ENCODE results near the gene MYL9. TPM values are rescaled to one million over a fixed set of nuclear protein-coding genes. Genes with fewer than 3 reads are reported as not detected.

The MYL9 gene
- total RNA-seq, 4 donors from 2014 or later: 7.3 to 59.4 (median 20.8) TPM

DNA sequence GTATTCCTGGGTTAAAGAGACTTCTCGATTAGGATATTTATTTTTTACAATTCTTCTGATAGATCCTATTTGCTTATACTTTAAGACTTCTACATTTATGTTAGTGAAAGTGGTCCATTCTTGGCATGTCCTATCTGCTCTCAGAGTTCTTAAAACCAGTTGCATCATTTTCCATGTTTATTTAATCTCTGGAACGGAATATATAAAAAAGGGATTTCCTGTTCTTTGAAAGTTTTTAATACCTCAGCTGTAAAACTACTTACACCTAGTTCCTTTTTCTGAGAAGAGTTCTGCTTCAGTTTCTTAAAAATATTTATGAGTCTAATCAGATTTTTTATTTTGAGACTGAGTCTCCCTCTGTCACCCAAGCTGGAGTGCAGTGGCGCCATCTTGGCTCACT lies 18.0 kb upstream of the MYL9 start:
- Histone ChIP-seq H3K4me1 (no peaks in the 10 kb centered on the region), H3K36me3 (peaks cover 0 to 71% of the 10 kb centered on the region in 2 donors), H3K9me3 (no peaks in the 10 kb centered on the region), H3K27me3 (no peaks in the 10 kb centered on the region), H3K27ac (peak overlapping the region in 1 of 4 donors; percentile 9), H3K4me3 (no peak overlapping the region)
- DNase-seq: no peak
- TF ChIP-seq, protein P1, sequence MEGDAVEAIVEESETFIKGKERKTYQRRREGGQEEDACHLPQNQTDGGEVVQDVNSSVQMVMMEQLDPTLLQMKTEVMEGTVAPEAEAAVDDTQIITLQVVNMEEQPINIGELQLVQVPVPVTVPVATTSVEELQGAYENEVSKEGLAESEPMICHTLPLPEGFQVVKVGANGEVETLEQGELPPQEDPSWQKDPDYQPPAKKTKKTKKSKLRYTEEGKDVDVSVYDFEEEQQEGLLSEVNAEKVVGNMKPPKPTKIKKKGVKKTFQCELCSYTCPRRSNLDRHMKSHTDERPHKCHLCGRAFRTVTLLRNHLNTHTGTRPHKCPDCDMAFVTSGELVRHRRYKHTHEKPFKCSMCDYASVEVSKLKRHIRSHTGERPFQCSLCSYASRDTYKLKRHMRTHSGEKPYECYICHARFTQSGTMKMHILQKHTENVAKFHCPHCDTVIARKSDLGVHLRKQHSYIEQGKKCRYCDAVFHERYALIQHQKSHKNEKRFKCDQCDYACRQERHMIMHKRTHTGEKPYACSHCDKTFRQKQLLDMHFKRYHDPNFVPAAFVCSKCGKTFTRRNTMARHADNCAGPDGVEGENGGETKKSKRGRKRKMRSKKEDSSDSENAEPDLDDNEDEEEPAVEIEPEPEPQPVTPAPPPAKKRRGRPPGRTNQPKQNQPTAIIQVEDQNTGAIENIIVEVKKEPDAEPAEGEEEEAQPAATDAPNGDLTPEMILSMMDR (IDR thresholded peaks at IDR 0.05 in 4 of 5, conservative IDR thresholded peaks at IDR 0.05 in 1 of 5): no peak
- TF ChIP-seq POLR2A (IDR thresholded peaks at IDR 0.05): no peak
- in situ Hi-C loops (cut with MboI; ENCODE audit: low sequenced_read_pairs in 4 of 4): no loop called here
- ATAC-seq: no peak
- intact Hi-C loops (cut with DNase I; ENCODE audit: low total_unique reads): no loop called here

DNA sequence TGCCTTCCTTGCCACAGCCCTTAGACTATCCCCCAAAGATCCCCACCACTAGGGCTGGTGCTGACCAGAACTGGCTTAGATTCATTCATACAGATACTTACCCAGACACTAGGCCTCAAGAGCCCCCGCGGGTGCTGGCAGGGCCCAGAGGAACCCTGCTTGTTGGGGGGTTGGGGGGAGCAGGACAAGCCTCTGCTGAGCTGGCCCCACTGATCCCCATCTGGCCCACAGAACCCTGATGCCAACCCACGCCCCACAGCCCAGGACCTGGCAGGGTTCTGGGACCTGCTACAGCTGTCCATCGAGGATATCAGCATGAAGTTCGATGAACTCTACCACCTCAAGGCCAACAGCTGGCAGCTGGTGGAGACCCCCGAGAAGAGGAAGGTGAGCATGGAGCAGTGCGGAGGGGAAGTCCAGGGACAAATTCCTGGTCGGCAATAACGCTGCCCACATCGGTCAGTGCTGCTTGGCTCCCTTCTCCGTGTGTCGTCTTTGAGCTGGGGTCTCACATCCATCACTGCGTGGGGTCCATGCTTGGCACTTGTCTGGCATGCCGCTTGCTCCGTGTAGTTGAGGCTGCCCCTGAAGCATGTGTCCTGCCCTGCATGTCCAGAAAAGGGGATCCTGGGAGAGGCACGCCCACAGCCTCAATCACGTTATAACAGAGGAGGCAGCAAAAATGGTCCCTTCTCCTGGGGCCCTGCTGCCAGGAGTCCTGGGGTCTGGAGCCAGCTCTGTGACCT lies 15.5 kb upstream of the MYL9 start:
- H3K4me1 ChIP-seq: no peaks in the 10 kb centered on the region
- no peaks in the 10 kb centered on the region for H3K27me3 ChIP-seq
- H3K9me3 ChIP-seq: no peaks in the 10 kb centered on the region
- intact Hi-C loops (cut with DNase I; ENCODE audit: low total_unique reads) (no loop called here), in situ Hi-C loops (cut with MboI; ENCODE audit: low sequenced_read_pairs in 4 of 4) (no loop called here)
- ATAC-seq (no peak), DNase-seq (peak in 1 of 2 donors; percentile 9)
- H3K36me3 ChIP-seq: peaks cover 0 to 66% of the 10 kb centered on the region in 2 donors
- no peak overlapping the region for H3K4me3 ChIP-seq
- TF ChIP-seq, protein P1 (IDR thresholded peaks at IDR 0.05 in 4 of 5, conservative IDR thresholded peaks at IDR 0.05 in 1 of 5): no peak
- no peak for TF ChIP-seq POLR2A (IDR thresholded peaks at IDR 0.05)
- no peak overlapping the region for H3K27ac ChIP-seq

DNA sequence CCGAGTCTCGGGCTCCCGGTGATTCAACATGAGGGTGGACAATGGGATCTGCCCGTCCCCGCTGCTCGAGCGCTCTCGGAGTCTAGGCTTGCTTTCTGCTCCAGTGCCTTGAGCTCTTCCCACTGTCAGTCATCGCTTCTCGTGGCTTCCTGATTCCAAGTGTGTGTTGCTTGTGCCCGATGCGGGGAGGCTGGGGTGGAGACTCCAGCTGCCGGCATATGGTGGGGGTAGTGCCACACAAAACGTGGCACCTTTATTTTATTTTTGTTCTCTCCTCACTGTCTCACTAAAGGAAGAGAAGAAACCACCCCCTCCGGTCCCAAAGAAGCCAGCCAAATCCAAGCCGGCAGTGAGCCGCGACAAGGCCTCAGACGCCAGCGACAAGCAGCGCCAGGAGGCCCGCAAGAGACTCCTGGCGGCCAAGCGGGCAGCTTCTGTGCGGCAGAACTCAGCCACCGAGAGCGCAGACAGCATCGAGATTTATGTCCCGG lies 14.8 kb upstream of the MYL9 start:
- TF ChIP-seq, protein P1 (IDR thresholded peaks at IDR 0.05 in 4 of 5, conservative IDR thresholded peaks at IDR 0.05 in 1 of 5): no peak
- TF ChIP-seq POLR2A (IDR thresholded peaks at IDR 0.05): no peak
- H3K36me3 ChIP-seq: peaks cover 0 to 59% of the 10 kb centered on the region in 2 donors
- intact Hi-C loops (cut with DNase I; ENCODE audit: low total_unique reads): no loop called here
- no peak overlapping the region for H3K4me3 ChIP-seq
- DNase-seq: peak in 1 of 2 donors; percentile 9
- no peaks in the 10 kb centered on the region for H3K27me3 ChIP-seq
- no peak overlapping the region for H3K27ac ChIP-seq
- H3K4me1 ChIP-seq: no peaks in the 10 kb centered on the region
- no peaks in the 10 kb centered on the region for H3K9me3 ChIP-seq
- ATAC-seq: no peak
- in situ Hi-C loops (cut with MboI; ENCODE audit: low sequenced_read_pairs in 4 of 4): no loop called here

DNA sequence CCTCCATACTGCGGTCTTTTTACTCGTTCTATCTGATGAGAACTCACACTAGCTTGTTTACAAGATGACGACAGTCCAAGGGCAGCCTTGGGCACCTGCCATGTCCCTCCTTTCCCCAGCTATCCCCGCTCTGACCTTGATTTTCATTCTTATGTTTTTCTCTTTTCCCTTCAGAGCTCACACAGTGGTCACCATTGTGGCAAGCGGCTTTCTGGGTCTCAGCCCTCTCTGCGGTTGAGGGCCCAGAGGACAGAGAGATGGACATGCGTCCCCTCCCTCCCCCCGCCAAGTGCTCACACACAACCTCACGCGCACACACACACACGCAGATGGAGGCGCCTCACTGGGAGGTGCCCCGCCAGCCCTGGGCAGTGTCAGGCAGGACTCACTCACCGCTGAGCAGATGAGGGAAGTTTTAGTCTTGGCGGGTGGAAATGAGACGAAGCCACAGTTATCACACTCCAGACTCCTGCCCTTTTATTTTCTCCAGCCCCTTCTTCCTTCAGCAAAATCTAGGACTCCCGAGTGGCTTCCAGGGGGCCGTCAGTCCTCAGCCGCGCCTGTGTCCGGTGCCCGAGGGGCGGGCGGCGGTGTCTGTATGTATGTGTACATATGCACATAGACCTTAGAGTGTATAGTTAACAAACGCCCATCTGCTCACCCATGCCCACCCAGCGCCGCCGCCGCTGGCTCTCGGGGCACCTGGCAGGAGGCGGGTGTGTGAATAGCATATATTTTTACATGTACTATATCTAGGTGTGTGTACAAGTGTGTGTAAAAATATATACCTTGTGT lies 13.8 kb upstream of the MYL9 start:
- H3K4me1 ChIP-seq: no peaks in the 10 kb centered on the region
- peaks cover 0 to 55% of the 10 kb centered on the region in 2 donors for H3K36me3 ChIP-seq
- intact Hi-C loops (cut with DNase I; ENCODE audit: low total_unique reads) (no loop called here), in situ Hi-C loops (cut with MboI; ENCODE audit: low sequenced_read_pairs in 4 of 4) (no loop called here)
- no peak overlapping the region for H3K4me3 ChIP-seq
- ATAC-seq (no peak), DNase-seq (no peak)
- no peak overlapping the region for H3K27ac ChIP-seq
- TF ChIP-seq POLR2A (IDR thresholded peaks at IDR 0.05): no peak
- TF ChIP-seq, protein P1 (IDR thresholded peaks at IDR 0.05 in 4 of 5, conservative IDR thresholded peaks at IDR 0.05 in 1 of 5): no peak
- H3K9me3 ChIP-seq: no peaks in the 10 kb centered on the region
- no peaks in the 10 kb centered on the region for H3K27me3 ChIP-seq
